LNCaP clone FGC (cell line): ENCODE results near the gene RDX.

Experiments used
- DNase-seq: peaks from one replicate; pipeline ENCODE4 v3.0.0-alpha.2; 2011; ENCODE audit warnings: low read depth
- H3K4me3 ChIP-seq: 2 replicates; pipeline ENCODE4 v1.5.1; 2011; ENCODE audit warnings: mild to moderate bottlenecking, low read depth, low read length, control low read depth
- TF ChIP-seq, protein P1 (sequence below): IDR thresholded peaks from 2 replicates; pipeline ENCODE4 v1.5.1; 2012; ENCODE audit warnings: mild to moderate bottlenecking; ENCODE audit not compliant: control insufficient read depth, insufficient read depth; ENCODE audit errors: extremely low read depth

Gene RDX

DNA sequence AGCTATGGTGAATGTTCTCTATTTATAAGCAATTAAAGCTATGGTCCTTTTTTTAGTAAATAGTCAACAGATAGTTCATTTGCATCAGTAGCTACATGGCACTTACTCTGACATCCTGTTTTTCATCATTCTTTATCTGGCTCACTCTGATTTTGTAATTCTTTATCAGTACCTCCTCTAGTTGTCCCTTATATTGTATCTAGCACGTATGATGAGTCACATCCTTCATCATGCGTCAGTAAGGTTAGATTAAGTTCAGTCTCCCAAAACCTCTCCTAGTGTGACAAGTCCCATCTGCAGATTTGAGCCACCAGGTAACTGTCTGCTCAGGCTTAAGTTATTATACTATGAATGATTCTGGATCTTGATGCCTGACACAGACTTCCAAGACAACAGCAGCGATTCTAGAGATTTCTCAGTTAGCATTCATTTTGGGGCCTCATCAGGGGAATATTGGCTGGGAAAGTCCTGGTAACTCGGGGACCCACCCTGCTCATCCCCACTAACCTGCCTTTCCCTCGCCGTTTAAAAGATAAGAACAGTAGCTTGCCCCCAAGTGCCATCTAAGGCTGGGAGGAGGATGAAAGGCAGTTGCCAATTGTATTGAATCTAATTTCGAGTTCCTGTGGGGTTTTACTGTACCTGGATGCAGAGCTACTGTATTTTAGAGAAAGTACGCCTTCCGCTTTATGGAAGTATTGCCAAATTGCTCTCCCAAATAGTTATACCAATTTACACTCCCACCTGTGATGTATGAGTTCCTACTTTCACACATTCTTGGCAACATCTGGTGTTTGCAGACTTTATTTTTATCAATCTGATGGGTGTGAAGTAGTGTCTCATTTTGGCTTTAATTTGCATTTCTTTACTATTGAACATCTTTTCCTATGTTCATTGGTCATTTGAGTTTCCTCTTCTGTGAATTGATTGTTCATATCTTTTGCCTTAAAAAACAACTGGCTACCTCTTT is 147.4 kb downstream of the RDX start:
- TF ChIP-seq, protein P1, sequence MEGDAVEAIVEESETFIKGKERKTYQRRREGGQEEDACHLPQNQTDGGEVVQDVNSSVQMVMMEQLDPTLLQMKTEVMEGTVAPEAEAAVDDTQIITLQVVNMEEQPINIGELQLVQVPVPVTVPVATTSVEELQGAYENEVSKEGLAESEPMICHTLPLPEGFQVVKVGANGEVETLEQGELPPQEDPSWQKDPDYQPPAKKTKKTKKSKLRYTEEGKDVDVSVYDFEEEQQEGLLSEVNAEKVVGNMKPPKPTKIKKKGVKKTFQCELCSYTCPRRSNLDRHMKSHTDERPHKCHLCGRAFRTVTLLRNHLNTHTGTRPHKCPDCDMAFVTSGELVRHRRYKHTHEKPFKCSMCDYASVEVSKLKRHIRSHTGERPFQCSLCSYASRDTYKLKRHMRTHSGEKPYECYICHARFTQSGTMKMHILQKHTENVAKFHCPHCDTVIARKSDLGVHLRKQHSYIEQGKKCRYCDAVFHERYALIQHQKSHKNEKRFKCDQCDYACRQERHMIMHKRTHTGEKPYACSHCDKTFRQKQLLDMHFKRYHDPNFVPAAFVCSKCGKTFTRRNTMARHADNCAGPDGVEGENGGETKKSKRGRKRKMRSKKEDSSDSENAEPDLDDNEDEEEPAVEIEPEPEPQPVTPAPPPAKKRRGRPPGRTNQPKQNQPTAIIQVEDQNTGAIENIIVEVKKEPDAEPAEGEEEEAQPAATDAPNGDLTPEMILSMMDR, result no peak
- no peak overlapping the region for H3K4me3 ChIP-seq
- no peak for DNase-seq

DNA sequence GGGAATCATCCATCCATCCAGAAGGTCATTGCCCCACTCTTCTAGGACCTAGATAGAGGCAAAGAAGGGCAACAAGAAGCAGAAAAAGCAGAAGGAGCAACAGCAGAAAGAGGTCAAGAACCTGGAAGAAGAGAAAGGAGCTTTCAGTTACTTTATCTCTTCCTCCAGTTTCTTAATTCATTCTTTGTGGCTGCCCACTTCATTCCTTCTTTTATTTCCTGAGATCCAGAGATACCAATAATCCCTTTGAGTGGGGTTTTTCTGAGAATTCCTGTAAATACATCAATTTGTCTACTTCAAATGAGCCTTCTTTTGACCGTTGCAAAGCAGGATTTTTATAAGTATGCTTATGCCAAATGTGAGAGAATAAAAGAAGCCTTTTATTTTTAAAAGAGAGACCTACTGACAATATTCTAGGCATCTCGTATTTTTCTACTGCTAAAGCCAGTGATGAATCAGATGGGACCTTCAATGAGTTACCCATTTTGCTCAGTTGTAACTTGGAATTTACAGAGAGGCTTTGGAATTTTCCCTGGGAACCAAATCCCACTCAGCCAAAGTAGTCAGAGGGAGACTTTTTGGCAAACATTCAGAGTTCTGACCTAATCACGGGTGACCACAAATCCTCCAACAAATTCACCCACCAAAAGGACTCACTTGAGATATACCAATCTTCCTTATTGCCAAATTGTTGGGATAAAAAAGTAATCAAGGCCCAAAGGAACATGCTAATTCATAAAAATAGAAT is 148.3 kb downstream of the RDX start:
- TF ChIP-seq, protein P1, result no peak
- no peak for DNase-seq
- no peak overlapping the region for H3K4me3 ChIP-seq

DNA sequence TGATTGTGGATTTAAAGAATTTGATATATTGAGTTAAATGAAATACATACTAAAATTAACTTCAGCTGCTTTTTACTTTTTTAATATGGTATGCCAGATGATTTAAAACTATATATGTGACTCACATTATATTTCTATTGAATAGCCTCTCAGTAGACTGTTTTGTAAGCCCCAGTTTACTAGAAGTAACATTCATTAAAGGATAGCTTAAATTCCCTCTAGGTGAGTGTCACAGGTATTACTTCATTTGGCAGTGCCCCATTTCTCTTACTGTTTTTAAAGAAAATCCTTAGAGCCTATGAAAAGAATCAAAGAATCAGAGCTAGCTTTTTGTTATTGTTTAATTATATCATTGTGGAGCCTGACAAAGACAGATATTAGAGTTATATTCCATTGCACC is 154.6 kb downstream of the RDX start:
- no peak for DNase-seq
- no peak overlapping the region for H3K4me3 ChIP-seq
- TF ChIP-seq, protein P1, result no peak

DNA sequence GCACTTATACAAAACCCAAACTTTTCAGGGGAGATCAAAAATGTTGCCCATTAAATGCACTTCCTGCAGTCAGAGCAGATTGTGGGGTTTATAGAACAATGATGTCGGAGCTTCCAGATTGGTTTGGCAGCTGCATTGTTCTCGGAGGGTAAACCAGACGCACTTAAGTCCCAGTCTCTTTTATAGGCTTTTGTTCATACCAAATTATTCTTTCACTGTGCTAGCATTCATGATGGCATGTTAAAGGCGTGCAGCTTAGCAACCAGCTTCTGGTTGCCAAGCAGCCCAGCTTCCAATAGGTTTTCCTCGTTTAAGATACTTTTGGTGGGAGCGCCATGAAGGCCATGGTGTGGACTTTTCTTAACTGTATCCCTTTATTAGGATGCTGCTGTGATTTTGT is 162.3 kb downstream of the RDX start:
- peak; percentile 26 for DNase-seq
- H3K4me3 ChIP-seq, result no peak overlapping the region
- TF ChIP-seq, protein P1, result no peak

DNA sequence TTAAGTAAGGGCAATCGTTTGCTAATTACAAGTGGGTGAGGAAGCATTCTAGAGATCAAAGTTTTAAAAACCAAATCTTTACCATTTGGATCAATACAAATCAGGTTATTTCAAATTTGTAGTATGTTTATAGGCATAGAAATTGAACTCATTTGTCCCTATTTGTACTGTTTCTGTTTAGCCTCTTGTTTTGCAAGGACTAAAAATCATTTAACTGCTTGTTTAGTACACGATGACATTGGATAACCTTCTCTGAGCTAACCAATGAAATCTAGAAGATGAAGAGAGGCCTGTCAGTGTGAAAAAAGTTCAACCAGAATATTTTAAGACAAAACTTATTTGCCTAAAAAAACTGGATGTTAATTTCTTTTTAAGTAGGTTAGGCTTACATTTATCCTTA is 163.3 kb downstream of the RDX start:
- no peak overlapping the region for H3K4me3 ChIP-seq
- TF ChIP-seq, protein P1, result no peak
- DNase-seq, result no peak

DNA sequence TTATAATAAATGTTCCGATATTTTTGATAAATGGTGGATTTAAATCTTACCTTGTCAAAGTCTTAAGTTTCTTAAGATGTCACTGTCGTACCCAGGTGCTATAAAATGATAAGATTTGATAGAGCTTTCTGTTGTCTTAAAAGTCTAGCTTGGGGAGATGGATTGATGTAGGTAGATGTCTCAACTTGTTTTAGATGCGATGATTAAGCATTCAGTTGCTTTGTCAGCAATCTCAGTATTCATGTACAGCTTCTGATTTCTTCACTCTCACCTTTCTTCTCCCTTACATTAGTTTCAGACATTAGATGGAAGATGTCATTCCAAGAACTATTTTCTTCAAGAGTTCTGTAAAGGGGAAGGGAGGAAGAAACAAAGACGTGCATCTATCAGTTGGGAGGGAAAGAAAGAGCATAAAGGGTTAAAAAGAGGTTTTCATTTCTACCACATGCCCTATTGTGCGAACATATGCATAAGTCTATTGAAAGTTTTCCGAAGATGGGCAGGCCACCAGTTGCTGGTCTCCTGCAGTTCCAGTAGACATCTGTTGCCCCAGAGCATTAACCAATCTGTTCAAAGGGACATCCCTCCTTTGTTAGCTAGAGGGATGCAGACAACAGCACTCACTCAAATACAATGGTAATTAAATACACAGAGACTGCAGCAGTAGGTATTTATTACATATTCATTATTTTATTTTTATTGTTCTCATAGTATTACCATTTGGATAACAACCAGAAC is 164.9 kb downstream of the RDX start:
- H3K4me3 ChIP-seq, result no peak overlapping the region
- TF ChIP-seq, protein P1, result no peak
- peak; percentile 71 for DNase-seq
